ENCODE results near the gene ACSS1. TPM values are rescaled to one million over a fixed set of nuclear protein-coding genes. Genes with fewer than 3 reads are reported as not detected.
A peak's percentile ranks its signal among the peaks of the same experiment; 100 is the strongest.

ACSS1 gene
- total and polyA plus RNA-seq, 12 donors: 7.2 to 97.3 (median 16.9) TPM

- intact Hi-C loops (cut with DNase I): no loop called here
- Histone ChIP-seq H3K9me3 (replicated peaks in 1 of 3) (no peaks in the 10 kb centered on the region), H3K4me1 (replicated peaks in 1 of 2) (peaks cover 22 to 53% of the 10 kb centered on the region in 2 donors), H3K27ac (peak overlapping the region in 2 of 5 donors; percentile 36 to 61), H3K36me3 (replicated peaks in 1 of 2) (no peaks in the 10 kb centered on the region), H3K27me3 (no peaks in the 10 kb centered on the region), H3K4me3 (no peak overlapping the region)
- TF ChIP-seq, protein P1, sequence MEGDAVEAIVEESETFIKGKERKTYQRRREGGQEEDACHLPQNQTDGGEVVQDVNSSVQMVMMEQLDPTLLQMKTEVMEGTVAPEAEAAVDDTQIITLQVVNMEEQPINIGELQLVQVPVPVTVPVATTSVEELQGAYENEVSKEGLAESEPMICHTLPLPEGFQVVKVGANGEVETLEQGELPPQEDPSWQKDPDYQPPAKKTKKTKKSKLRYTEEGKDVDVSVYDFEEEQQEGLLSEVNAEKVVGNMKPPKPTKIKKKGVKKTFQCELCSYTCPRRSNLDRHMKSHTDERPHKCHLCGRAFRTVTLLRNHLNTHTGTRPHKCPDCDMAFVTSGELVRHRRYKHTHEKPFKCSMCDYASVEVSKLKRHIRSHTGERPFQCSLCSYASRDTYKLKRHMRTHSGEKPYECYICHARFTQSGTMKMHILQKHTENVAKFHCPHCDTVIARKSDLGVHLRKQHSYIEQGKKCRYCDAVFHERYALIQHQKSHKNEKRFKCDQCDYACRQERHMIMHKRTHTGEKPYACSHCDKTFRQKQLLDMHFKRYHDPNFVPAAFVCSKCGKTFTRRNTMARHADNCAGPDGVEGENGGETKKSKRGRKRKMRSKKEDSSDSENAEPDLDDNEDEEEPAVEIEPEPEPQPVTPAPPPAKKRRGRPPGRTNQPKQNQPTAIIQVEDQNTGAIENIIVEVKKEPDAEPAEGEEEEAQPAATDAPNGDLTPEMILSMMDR (IDR thresholded peaks at IDR 0.05): no peak
- TF ChIP-seq POLR2A (IDR thresholded peaks at IDR 0.05): no peak
- peak; percentile 44 to 81 (median 67) for DNase-seq
- 41 to 59% (median 52%) methylated on average over 8 to 9 of the region's 9 CpGs for WGBS, 4 donors
Observed at GRCh38 chr20:25039697-25040437, 18.1 kb downstream of the ACSS1 start.

GRCh38 chr20:25038591-25039015, 19.3 kb downstream of the ACSS1 start:
- 87 to 100% (median 91%) methylated on average over 2 to 6 of the region's 6 CpGs for WGBS, 4 donors

DNA sequence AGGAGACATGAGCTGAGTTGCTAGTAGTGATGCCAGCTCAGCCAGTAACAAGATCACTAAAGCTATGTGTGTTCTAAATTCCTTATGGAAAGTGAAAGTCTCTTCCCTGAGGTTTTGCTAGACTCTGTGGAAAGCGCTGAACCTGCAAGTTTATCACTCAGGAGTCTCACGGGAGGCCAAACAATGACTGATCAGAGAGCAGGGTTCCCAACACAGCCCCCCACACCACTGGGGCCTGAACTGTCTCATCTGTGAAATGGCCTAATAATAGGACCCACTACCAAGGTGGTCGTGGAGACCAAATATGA, 19.9 kb downstream of the ACSS1 start:
- H3K36me3 ChIP-seq (replicated peaks in 1 of 2): no peaks in the 10 kb centered on the region
- no peak for DNase-seq
- intact Hi-C loops (cut with DNase I): no loop called here
- 76 to 86% (median 80%) methylated on average over 2 to 3 of the region's 3 CpGs for WGBS, 4 donors
- peak overlapping the region in 2 of 5 donors; percentile 34 to 56 for H3K27ac ChIP-seq
- no peak overlapping the region for H3K4me3 ChIP-seq
- H3K27me3 ChIP-seq: no peaks in the 10 kb centered on the region
- no peaks in the 10 kb centered on the region for H3K9me3 ChIP-seq (replicated peaks in 1 of 3)
- TF ChIP-seq POLR2A (IDR thresholded peaks at IDR 0.05): no peak
- TF ChIP-seq, protein P1 (IDR thresholded peaks at IDR 0.05): no peak
- peaks cover 22 to 59% of the 10 kb centered on the region in 2 donors for H3K4me1 ChIP-seq (replicated peaks in 1 of 2)

More at GRCh38 chr20:25038591-25039015, 19.3 kb downstream of the ACSS1 start:
- intact Hi-C loops (cut with DNase I): no loop called here
- TF ChIP-seq POLR2A (IDR thresholded peaks at IDR 0.05): no peak
- TF ChIP-seq, protein P1 (IDR thresholded peaks at IDR 0.05): no peak
- Histone ChIP-seq H3K27ac (peak overlapping the region in 2 of 5 donors; percentile 36 to 56), H3K9me3 (replicated peaks in 1 of 3) (no peaks in the 10 kb centered on the region), H3K4me1 (replicated peaks in 1 of 2) (peaks cover 22 to 56% of the 10 kb centered on the region in 2 donors), H3K36me3 (replicated peaks in 1 of 2) (no peaks in the 10 kb centered on the region), H3K4me3 (no peak overlapping the region), H3K27me3 (no peaks in the 10 kb centered on the region)
- no peak for DNase-seq

- WGBS, 4 donors: 75 to 78% (median 77%) methylated on average over 15 of the region's 15 CpGs
- DNase-seq: no peak
- Histone ChIP-seq H3K9me3 (replicated peaks in 1 of 3) (no peaks in the 10 kb centered on the region), H3K27me3 (no peaks in the 10 kb centered on the region), H3K27ac (peak overlapping the region in 2 of 5 donors; percentile 34 to 56), H3K4me1 (replicated peaks in 1 of 2) (peaks cover 22 to 65% of the 10 kb centered on the region in 2 donors), H3K36me3 (replicated peaks in 1 of 2) (no peaks in the 10 kb centered on the region), H3K4me3 (no peak overlapping the region)
- TF ChIP-seq POLR2A (IDR thresholded peaks at IDR 0.05): no peak
- TF ChIP-seq, protein P1 (IDR thresholded peaks at IDR 0.05): no peak
- intact Hi-C loops (cut with DNase I): no loop called here
Observed at GRCh38 chr20:25037288-25038102, 20.4 kb downstream of the ACSS1 start.
